ENCODE data around the gene ATP10A. TPM values are rescaled to one million over a fixed set of nuclear protein-coding genes. Genes with fewer than 3 reads are reported as not detected.

The ATP10A gene
- polyA plus RNA-seq, 1 donor from 2014 or later, result not detected

DNA sequence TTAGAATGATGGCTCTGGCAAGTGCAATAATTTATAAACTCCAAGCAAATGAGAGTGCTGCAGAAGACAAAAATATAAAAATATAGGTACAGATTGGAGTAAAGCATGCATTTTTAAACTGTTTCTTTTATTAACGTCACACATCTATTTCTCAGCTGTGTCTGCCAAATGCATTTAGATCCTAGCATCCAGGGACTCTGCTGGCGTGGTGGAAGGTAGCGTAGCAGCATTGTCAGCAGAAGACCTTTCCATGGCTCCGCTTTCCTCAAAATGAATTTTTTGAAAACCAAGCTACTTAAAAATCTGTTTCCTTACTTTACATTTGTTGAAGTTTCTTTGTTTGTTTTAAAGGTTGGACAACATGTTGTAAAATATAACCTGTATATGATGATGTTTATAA, 16.3 kb upstream of the ATP10A start:
- no peak overlapping the region for H3K4me3 ChIP-seq (ENCODE audit: low read length)
- no peaks in the 10 kb centered on the region for H3K36me3 ChIP-seq (ENCODE audit: insufficient read depth, low read length)
- H3K27me3 ChIP-seq (ENCODE audit: insufficient read depth, low read depth, low read length), result no peaks in the 10 kb centered on the region
- no peaks in the 10 kb centered on the region for H3K79me2 ChIP-seq (replicated peaks; ENCODE audit: insufficient read depth, low read length)
- TF ChIP-seq, protein P1, sequence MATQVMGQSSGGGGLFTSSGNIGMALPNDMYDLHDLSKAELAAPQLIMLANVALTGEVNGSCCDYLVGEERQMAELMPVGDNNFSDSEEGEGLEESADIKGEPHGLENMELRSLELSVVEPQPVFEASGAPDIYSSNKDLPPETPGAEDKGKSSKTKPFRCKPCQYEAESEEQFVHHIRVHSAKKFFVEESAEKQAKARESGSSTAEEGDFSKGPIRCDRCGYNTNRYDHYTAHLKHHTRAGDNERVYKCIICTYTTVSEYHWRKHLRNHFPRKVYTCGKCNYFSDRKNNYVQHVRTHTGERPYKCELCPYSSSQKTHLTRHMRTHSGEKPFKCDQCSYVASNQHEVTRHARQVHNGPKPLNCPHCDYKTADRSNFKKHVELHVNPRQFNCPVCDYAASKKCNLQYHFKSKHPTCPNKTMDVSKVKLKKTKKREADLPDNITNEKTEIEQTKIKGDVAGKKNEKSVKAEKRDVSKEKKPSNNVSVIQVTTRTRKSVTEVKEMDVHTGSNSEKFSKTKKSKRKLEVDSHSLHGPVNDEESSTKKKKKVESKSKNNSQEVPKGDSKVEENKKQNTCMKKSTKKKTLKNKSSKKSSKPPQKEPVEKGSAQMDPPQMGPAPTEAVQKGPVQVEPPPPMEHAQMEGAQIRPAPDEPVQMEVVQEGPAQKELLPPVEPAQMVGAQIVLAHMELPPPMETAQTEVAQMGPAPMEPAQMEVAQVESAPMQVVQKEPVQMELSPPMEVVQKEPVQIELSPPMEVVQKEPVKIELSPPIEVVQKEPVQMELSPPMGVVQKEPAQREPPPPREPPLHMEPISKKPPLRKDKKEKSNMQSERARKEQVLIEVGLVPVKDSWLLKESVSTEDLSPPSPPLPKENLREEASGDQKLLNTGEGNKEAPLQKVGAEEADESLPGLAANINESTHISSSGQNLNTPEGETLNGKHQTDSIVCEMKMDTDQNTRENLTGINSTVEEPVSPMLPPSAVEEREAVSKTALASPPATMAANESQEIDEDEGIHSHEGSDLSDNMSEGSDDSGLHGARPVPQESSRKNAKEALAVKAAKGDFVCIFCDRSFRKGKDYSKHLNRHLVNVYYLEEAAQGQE (IDR thresholded peaks at IDR 0.05; ENCODE audit: borderline replicate concordance), result no peak
- no peak for TF ChIP-seq SMC3 (conservative IDR thresholded peaks at IDR 0.05; ENCODE audit: poor library complexity)
- TF ChIP-seq EP300 (conservative IDR thresholded peaks at IDR 0.05; ENCODE audit: poor library complexity, severe bottlenecking), result no peak
- TF ChIP-seq RAD21 (conservative IDR thresholded peaks at IDR 0.05), result no peak
- no peak for TF ChIP-seq EZH2 (IDR thresholded peaks at IDR 0.05; ENCODE audit: borderline replicate concordance, insufficient read depth, low read length, poor library complexity, severe bottlenecking)
- TF ChIP-seq TAF1 (IDR thresholded peaks at IDR 0.05; ENCODE audit: low read depth), result no peak
- TF ChIP-seq, protein P2, sequence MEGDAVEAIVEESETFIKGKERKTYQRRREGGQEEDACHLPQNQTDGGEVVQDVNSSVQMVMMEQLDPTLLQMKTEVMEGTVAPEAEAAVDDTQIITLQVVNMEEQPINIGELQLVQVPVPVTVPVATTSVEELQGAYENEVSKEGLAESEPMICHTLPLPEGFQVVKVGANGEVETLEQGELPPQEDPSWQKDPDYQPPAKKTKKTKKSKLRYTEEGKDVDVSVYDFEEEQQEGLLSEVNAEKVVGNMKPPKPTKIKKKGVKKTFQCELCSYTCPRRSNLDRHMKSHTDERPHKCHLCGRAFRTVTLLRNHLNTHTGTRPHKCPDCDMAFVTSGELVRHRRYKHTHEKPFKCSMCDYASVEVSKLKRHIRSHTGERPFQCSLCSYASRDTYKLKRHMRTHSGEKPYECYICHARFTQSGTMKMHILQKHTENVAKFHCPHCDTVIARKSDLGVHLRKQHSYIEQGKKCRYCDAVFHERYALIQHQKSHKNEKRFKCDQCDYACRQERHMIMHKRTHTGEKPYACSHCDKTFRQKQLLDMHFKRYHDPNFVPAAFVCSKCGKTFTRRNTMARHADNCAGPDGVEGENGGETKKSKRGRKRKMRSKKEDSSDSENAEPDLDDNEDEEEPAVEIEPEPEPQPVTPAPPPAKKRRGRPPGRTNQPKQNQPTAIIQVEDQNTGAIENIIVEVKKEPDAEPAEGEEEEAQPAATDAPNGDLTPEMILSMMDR (IDR thresholded peaks at IDR 0.05; ENCODE audit: poor library complexity, severe bottlenecking), result no peak
- no peak for TF ChIP-seq MXI1 (conservative IDR thresholded peaks at IDR 0.05; ENCODE audit: poor library complexity, severe bottlenecking)
- TF ChIP-seq POLR2AphosphoS5 (IDR thresholded peaks at IDR 0.05), result no peak
- no peaks in the 10 kb centered on the region for H3K9me3 ChIP-seq (ENCODE audit: low read length)
- H3K27ac ChIP-seq (ENCODE audit: low read length), result no peak overlapping the region
- no peaks in the 10 kb centered on the region for H4K20me1 ChIP-seq (ENCODE audit: insufficient read depth)
- no peak overlapping the region for H3K9ac ChIP-seq (ENCODE audit: low read length)
- H2AFZ ChIP-seq (ENCODE audit: low read depth, low read length), result no peak overlapping the region
- H3K4me2 ChIP-seq (ENCODE audit: low read length), result no peak overlapping the region
- no peaks in the 10 kb centered on the region for H3F3A ChIP-seq (ENCODE audit: insufficient read depth, low read length, poor library complexity, severe bottlenecking)
- no peaks in the 10 kb centered on the region for H3K9me2 ChIP-seq (ENCODE audit: insufficient read depth, low read length)

DNA sequence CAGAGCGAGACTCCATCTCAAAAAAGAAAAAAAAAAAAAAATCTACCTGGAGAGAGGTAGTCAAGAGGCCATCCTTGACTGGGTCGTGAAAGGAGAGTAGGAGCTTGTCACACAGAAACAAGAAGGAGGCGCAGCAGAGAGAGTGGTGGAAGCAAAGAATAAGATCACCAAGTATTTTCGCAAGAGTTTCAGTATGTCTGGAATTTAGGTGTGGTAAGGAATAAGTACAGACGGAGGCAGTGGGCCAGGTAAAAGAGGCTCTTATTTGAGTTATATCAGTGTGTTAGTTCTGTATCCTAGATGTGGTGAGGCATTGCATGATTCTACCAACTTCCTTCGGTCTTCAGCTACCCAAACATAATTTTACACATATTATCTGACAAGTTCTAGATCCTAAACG, 14.6 kb upstream of the ATP10A start:
- no peak for TF ChIP-seq POLR2AphosphoS5 (IDR thresholded peaks at IDR 0.05)
- no peak for TF ChIP-seq TAF1 (IDR thresholded peaks at IDR 0.05; ENCODE audit: low read depth)
- TF ChIP-seq MXI1 (conservative IDR thresholded peaks at IDR 0.05; ENCODE audit: poor library complexity, severe bottlenecking), result no peak
- TF ChIP-seq EP300 (conservative IDR thresholded peaks at IDR 0.05; ENCODE audit: poor library complexity, severe bottlenecking), result no peak
- TF ChIP-seq, protein P2 (IDR thresholded peaks at IDR 0.05; ENCODE audit: poor library complexity, severe bottlenecking), result no peak
- no peak for TF ChIP-seq RAD21 (conservative IDR thresholded peaks at IDR 0.05)
- no peak for TF ChIP-seq SMC3 (conservative IDR thresholded peaks at IDR 0.05; ENCODE audit: poor library complexity)
- TF ChIP-seq, protein P1 (IDR thresholded peaks at IDR 0.05; ENCODE audit: borderline replicate concordance), result no peak
- TF ChIP-seq EZH2 (IDR thresholded peaks at IDR 0.05; ENCODE audit: borderline replicate concordance, insufficient read depth, low read length, poor library complexity, severe bottlenecking), result no peak
- Histone ChIP-seq H3F3A (ENCODE audit: insufficient read depth, low read length, poor library complexity, severe bottlenecking) (no peaks in the 10 kb centered on the region), H3K79me2 (replicated peaks; ENCODE audit: insufficient read depth, low read length) (no peaks in the 10 kb centered on the region), H3K27me3 (ENCODE audit: insufficient read depth, low read depth, low read length) (no peaks in the 10 kb centered on the region), H2AFZ (ENCODE audit: low read depth, low read length) (no peak overlapping the region), H4K20me1 (ENCODE audit: insufficient read depth) (no peaks in the 10 kb centered on the region), H3K9me2 (ENCODE audit: insufficient read depth, low read length) (no peaks in the 10 kb centered on the region), H3K9me3 (ENCODE audit: low read length) (no peaks in the 10 kb centered on the region), H3K9ac (ENCODE audit: low read length) (no peak overlapping the region), H3K4me2 (ENCODE audit: low read length) (no peak overlapping the region), H3K36me3 (ENCODE audit: insufficient read depth, low read length) (no peaks in the 10 kb centered on the region), H3K27ac (ENCODE audit: low read length) (no peak overlapping the region), H3K4me3 (ENCODE audit: low read length) (no peak overlapping the region)

Data from neural cell (in vitro differentiated cells).